H1 (cell line): ENCODE results near the gene RFK. TPM values are rescaled to one million over a fixed set of nuclear protein-coding genes. Genes with fewer than 3 reads are reported as not detected.

Source experiments
- CTCF ChIA-PET: fragments of 300-600 bp; sonication (Branson Sonifier 250); formaldehyde crosslinking; loops from one replicate; lab custom pipeline; 2021; ENCODE audit not compliant: partially characterized antibody; lab: Charles Lee
- POLR2A ChIA-PET: fragments of 300-600 bp; sonication (Branson Sonifier 250); formaldehyde crosslinking; loops from one replicate; lab custom pipeline; 2021; ENCODE audit warnings: inconsistent platforms; ENCODE audit not compliant: partially characterized antibody; lab: Charles Lee
- DNase-seq, 2 experiments: peaks; one replicate each; pipeline versions ENCODE4 v3.0.0 to v3.0.0-alpha.2; 2010 to 2022; ENCODE audit warnings: low spot score in 2 of 2, low read depth in 1 of 2, mixed read lengths in 1 of 2
- FAIRE-seq: peaks from 2 replicates; lab custom pipeline; 2011; peaks lifted over from hg19 to GRCh38; lab: Jason Lieb, UNC
- H2AFZ ChIP-seq: 2 replicates; pipeline ENCODE4 v1.8.1; 2012; ENCODE audit warnings: low read length, inconsistent platforms
- H2AK5ac ChIP-seq: 2 replicates; pipeline ENCODE4 v1.6.1; 2013; ENCODE audit warnings: low read depth, low read length
- H2BK120ac ChIP-seq: replicated peaks from 2 replicates; pipeline ENCODE3; 2013; ENCODE audit warnings: low read depth, low read length, inconsistent platforms
- H2BK12ac ChIP-seq: 2 replicates; pipeline ENCODE4 v1.6.1; 2013; ENCODE audit warnings: low read depth, low read length
- H2BK15ac ChIP-seq: 2 replicates; pipeline ENCODE4 v1.6.1; 2013; ENCODE audit warnings: low read length
- H2BK20ac ChIP-seq: 2 replicates; pipeline ENCODE4 v1.6.1; 2013; ENCODE audit warnings: low read length
- H2BK5ac ChIP-seq: 2 replicates; pipeline ENCODE4 v1.6.1; 2013; ENCODE audit warnings: low read depth, low read length
- H3K14ac ChIP-seq: 2 replicates; pipeline ENCODE4 v1.6.1; 2013; ENCODE audit warnings: inconsistent platforms; ENCODE audit not compliant: insufficient read length
- H3K18ac ChIP-seq: 2 replicates; pipeline ENCODE4 v1.6.1; 2013; ENCODE audit warnings: low read length; ENCODE audit errors: extremely low read depth
- H3K23ac ChIP-seq: 2 replicates; pipeline ENCODE4 v1.6.1; 2013; ENCODE audit warnings: inconsistent platforms; ENCODE audit not compliant: insufficient read length
- H3K23me2 ChIP-seq: 2 replicates; pipeline ENCODE4 v1.6.1; 2013; ENCODE audit warnings: low read depth, low read length
- H3K27ac ChIP-seq: 2 replicates; pipeline ENCODE4 v1.6.1; 2011; ENCODE audit warnings: low read depth, low read length, inconsistent platforms
- H3K27me3 ChIP-seq, 4 experiments: replicated peaks in 1 of 4; 1 replicate in 1 of 4; 2 replicates in 3 of 4; pipeline versions ENCODE4 v1.6.1 to v1.8.1; 2011 to 2013; ENCODE audit warnings: low read length in 3 of 4, mild to moderate bottlenecking in 3 of 4, inconsistent platforms in 2 of 4, mixed read lengths in 2 of 4, moderate library complexity in 1 of 4; ENCODE audit not compliant: control insufficient read depth in 3 of 4, insufficient read depth in 3 of 4; ENCODE audit errors: extremely low read depth in 1 of 4
- H3K36me3 ChIP-seq, 4 experiments: 2 replicates each; pipeline versions ENCODE4 v1.6.1 to v1.8.1; 2011 to 2013; ENCODE audit warnings: mild to moderate bottlenecking in 4 of 4, low read length in 3 of 4, moderate library complexity in 2 of 4, control low read depth in 1 of 4, inconsistent platforms in 1 of 4; ENCODE audit not compliant: insufficient read depth in 4 of 4, control insufficient read depth in 2 of 4
- H3K4ac ChIP-seq: replicated peaks from 2 replicates; pipeline ENCODE3; 2013; ENCODE audit warnings: low read length, low read depth, mixed read lengths, inconsistent platforms; ENCODE audit not compliant: insufficient read length
- H3K4me1 ChIP-seq, 4 experiments: replicated peaks in 1 of 4; 1 replicate in 1 of 4; 2 replicates in 3 of 4; pipeline versions ENCODE4 v1.6.1 to v1.8.1; 2011 to 2013; ENCODE audit warnings: low read length in 3 of 4, inconsistent platforms in 2 of 4, mixed read lengths in 1 of 4; ENCODE audit not compliant: insufficient read depth in 4 of 4, control insufficient read depth in 3 of 4
- H3K4me2 ChIP-seq, 2 experiments: 2 replicates each; pipeline versions ENCODE4 v1.6.1 to v1.8.1; 2011 to 2013; ENCODE audit warnings: low read depth in 2 of 2, low read length in 2 of 2, control low read depth in 1 of 2, inconsistent platforms in 1 of 2, mild to moderate bottlenecking in 1 of 2; ENCODE audit not compliant: insufficient read depth in 1 of 2
- H3K4me3 ChIP-seq, 4 experiments: fragments of 200-600, 300-600 bp in 1 of 4; sonication (generic), shearing (Covaris generic), sonication (Bioruptor Twin) in 1 of 4; 2 replicates each; pipeline versions ENCODE4 v1.5.1 to v1.8.1; 2011 to 2016; ENCODE audit warnings: low read length in 4 of 4, low read depth in 3 of 4, control low read depth in 2 of 4, inconsistent platforms in 2 of 4, mild to moderate bottlenecking in 2 of 4, mixed read lengths in 1 of 4, moderate library complexity in 1 of 4; ENCODE audit not compliant: insufficient read depth in 2 of 4; ENCODE audit errors: extremely low read depth in 1 of 4
- H3K56ac ChIP-seq: replicated peaks from 2 replicates; pipeline ENCODE3; 2013; ENCODE audit warnings: low read depth, mild to moderate bottlenecking, mixed read lengths, low read length, inconsistent platforms; ENCODE audit not compliant: insufficient read length
- H3K79me1 ChIP-seq: 2 replicates; pipeline ENCODE4 v1.6.1; 2013; ENCODE audit warnings: low read depth, low read length, control low read depth
- H3K79me2 ChIP-seq, 2 experiments: 2 replicates each; pipeline versions ENCODE4 v1.6.1 to v1.8.1; 2012 to 2013; ENCODE audit warnings: low read length in 2 of 2, mild to moderate bottlenecking in 2 of 2, inconsistent platforms in 1 of 2; ENCODE audit not compliant: insufficient read depth in 2 of 2, control insufficient read depth in 1 of 2
- H3K9ac ChIP-seq, 4 experiments: replicated peaks in 1 of 4; 1 replicate in 1 of 4; 2 replicates in 3 of 4; pipeline versions ENCODE4 v1.6.1 to v1.8.1; 2011 to 2013; ENCODE audit warnings: low read depth in 3 of 4, low read length in 3 of 4, control low read depth in 2 of 4, mild to moderate bottlenecking in 2 of 4, moderate library complexity in 2 of 4, inconsistent platforms in 1 of 4; ENCODE audit errors: extremely low read depth in 1 of 4
- H3K9me3 ChIP-seq, 2 experiments: 2 replicates each; pipeline versions ENCODE4 v1.6.1 to v1.8.1; 2012 to 2013; ENCODE audit warnings: mild to moderate bottlenecking in 2 of 2, moderate library complexity in 2 of 2, control low read depth in 1 of 2, inconsistent platforms in 1 of 2, low read depth in 1 of 2, low read length in 1 of 2, mixed read lengths in 1 of 2; ENCODE audit not compliant: insufficient read depth in 2 of 2
- H4K20me1 ChIP-seq, 2 experiments: replicated peaks in 1 of 2; 2 replicates each; pipeline versions ENCODE3 to v1.8.1; 2011 to 2013; ENCODE audit warnings: inconsistent platforms in 2 of 2, low read length in 2 of 2, mild to moderate bottlenecking in 1 of 2; ENCODE audit not compliant: insufficient read depth in 2 of 2, control insufficient read depth in 1 of 2
- H4K5ac ChIP-seq: 2 replicates; pipeline ENCODE4 v1.6.1; 2013; ENCODE audit warnings: low read length, low read depth, mixed read lengths, inconsistent platforms; ENCODE audit not compliant: insufficient read length
- H4K8ac ChIP-seq: 2 replicates; pipeline ENCODE4 v1.8.0; 2013; ENCODE audit warnings: mild to moderate bottlenecking, moderate library complexity, low read length, inconsistent platforms; ENCODE audit not compliant: insufficient read depth; ENCODE audit errors: extremely low read depth
- H4K91ac ChIP-seq: replicated peaks from 2 replicates; pipeline ENCODE3; 2013; ENCODE audit warnings: low read length, mixed read lengths, inconsistent platforms; ENCODE audit not compliant: insufficient read length
- BCL11A ChIP-seq, 2 experiments: IDR thresholded peaks; one replicate each; pipeline ENCODE4 v1.6.1; 2011; ENCODE audit warnings: low read depth in 2 of 2, low read length in 2 of 2, mild to moderate bottlenecking in 2 of 2
- EGR1 ChIP-seq: IDR thresholded peaks from 2 replicates; pipeline ENCODE4 v1.6.1; 2011; ENCODE audit warnings: low read depth, low read length, borderline replicate concordance
- JUN ChIP-seq: IDR thresholded peaks from 2 replicates; pipeline ENCODE4 v1.6.1; 2011; ENCODE audit warnings: low read depth, mild to moderate bottlenecking, improper control_type of control experiment, low read length
- NANOG ChIP-seq: IDR thresholded peaks from 2 replicates; pipeline ENCODE4 v1.6.1; 2011; ENCODE audit warnings: low read length, low read depth, mild to moderate bottlenecking, inconsistent platforms; ENCODE audit not compliant: insufficient read depth, poor library complexity, severe bottlenecking
- POU5F1 ChIP-seq: IDR thresholded peaks from 2 replicates; pipeline ENCODE4 v1.6.1; 2011; ENCODE audit warnings: low read depth, mild to moderate bottlenecking, low read length, moderate library complexity
- RXRA ChIP-seq: IDR thresholded peaks from 2 replicates; pipeline ENCODE4 v1.6.1; 2011; ENCODE audit warnings: low read depth, mild to moderate bottlenecking, low read length, moderate library complexity; ENCODE audit not compliant: insufficient read depth
- SIN3A ChIP-seq, 2 experiments: IDR thresholded peaks in 1 of 2; conservative IDR thresholded peaks in 1 of 2; 2 replicates each; pipeline ENCODE4 v1.6.1; 2011 to 2012; ENCODE audit warnings: low read length in 2 of 2, improper control_type of control experiment in 1 of 2, low read depth in 1 of 2, mild to moderate bottlenecking in 1 of 2
- YY1 ChIP-seq: IDR thresholded peaks from 2 replicates; pipeline ENCODE4 v1.6.1; 2011; ENCODE audit warnings: low read depth, mild to moderate bottlenecking, low read length
- ZNF274 ChIP-seq: IDR thresholded peaks from 2 replicates; pipeline ENCODE4 v1.7.0; 2012; ENCODE audit warnings: low read length, borderline replicate concordance; ENCODE audit errors: extremely low read depth
- WGBS, 2 experiments: shearing (Covaris generic) in 1 of 2; methylation state at CpG; one replicate each; pipeline versions ENCODE4 v1.1.6 to v1.1.7; 2013 to 2015; ENCODE audit warnings: low lambda C conversion rate in 2 of 2, mixed read lengths in 2 of 2, inconsistent platforms in 1 of 2, low coverage in 1 of 2, missing lambda C conversion rate in 1 of 2; ENCODE audit not compliant: insufficient replicate concordance in 2 of 2, insufficient coverage in 1 of 2, insufficient read length in 1 of 2; ENCODE audit errors: extremely low coverage in 1 of 2, missing lambda C conversion rate in 1 of 2; 5-methylcytosine and 5-hydroxymethylcytosine counted together
- polyA plus RNA-seq, 7 experiments: library from polyadenylated mRNA; depleted of rRNA in 3 of 7; stranded (reverse) in 5 of 7; unstranded in 2 of 7; fragments of >200 nt in 5 of 7; fragments of 200-250 nt in 2 of 7; gene quantifications; 1 replicate in 5 of 7; 2 replicates in 1 of 7; 4 replicates in 1 of 7; pipeline versions ENCODE4 v1.2.1 to v1.2.3, GENCODE V29; 2011 to 2013; ENCODE audit warnings: missing spikeins in 2 of 7, mixed read lengths in 2 of 7
- total RNA-seq: library from RNA; stranded (reverse); fragmentation: NEBNext Ultra II Directional; extraction: Animal tissue kit (Norgen Biotek cat#: 25700); gene quantifications from 2 replicates; pipeline ENCODE4 v1.2.1, GENCODE V29; 2021

RFK gene
- total and polyA plus RNA-seq, 2 of the 8 experiments (the other 6 are each of a cell fraction or from before 2014, with no cell fraction given), result 4.3 to 10.6 TPM

GRCh38 chr9:76405340-76405739, 11.1 kb upstream of the RFK start:
- Histone ChIP-seq H3K27ac (no peak overlapping the region), H2AFZ (no peak overlapping the region), H4K91ac (no peak overlapping the region), H3K4me1 (peaks cover 0 to 3% (median 0%) of the 10 kb centered on the region in 4 experiments; a peak in 2 of 7 replicates), H3K79me2 (no peaks in the 10 kb centered on the region), H3K4me3 (no peak overlapping the region), H3K36me3 (no peaks in the 10 kb centered on the region; a peak in 2 of 8 replicates), H3K14ac (no peak overlapping the region), H3K23me2 (no peaks in the 10 kb centered on the region), H3K4ac (no peak overlapping the region), H4K20me1 (no peaks in the 10 kb centered on the region), H3K4me2 (no peak overlapping the region), H3K9ac (no peak overlapping the region), H2BK5ac (no peak overlapping the region), H2BK20ac (no peak overlapping the region), H3K18ac (no peak overlapping the region), H2BK120ac (no peak overlapping the region), H2BK15ac (no peak overlapping the region), H3K56ac (no peak overlapping the region), H4K8ac (no peak overlapping the region), H3K27me3 (no peaks in the 10 kb centered on the region), H2AK5ac (no peak overlapping the region), H3K79me1 (no peaks in the 10 kb centered on the region), H4K5ac (no peak overlapping the region), H3K9me3 (no peaks in the 10 kb centered on the region), H3K23ac (no peak overlapping the region), H2BK12ac (no peak overlapping the region)
- no peak for TF ChIP-seq POU5F1
- no peak for TF ChIP-seq SIN3A (conservative IDR thresholded peaks at IDR 0.05 in 1 of 2, IDR thresholded peaks at IDR 0.05 in 1 of 2; ENCODE audit: low read depth in 1 of 2, low read length in 2 of 2)
- no peak for TF ChIP-seq EGR1
- TF ChIP-seq YY1, result no peak
- TF ChIP-seq JUN, result no peak
- no peak for TF ChIP-seq BCL11A (IDR thresholded peaks at IDR 0.05; ENCODE audit: low read depth in 2 of 2, low read length in 2 of 2)
- no peak for TF ChIP-seq RXRA
- no peak for TF ChIP-seq NANOG
- no peak for TF ChIP-seq ZNF274
- FAIRE-seq (no peak), DNase-seq (no peak)
- ChIA-PET CTCF (interaction anchor here (0.9 to 1.5 kb wide), 3 partner anchors 9 to 300 kb away, joined by 3 to 6 read pairs (median 6); no protein-coding TSS in a partner anchor), POLR2A (interaction anchor here (0.7 kb wide), 1 partner anchor 312 kb away, joined by 4 read pairs; no protein-coding TSS in a partner anchor)
- WGBS, 2 experiments, result 90% methylated on average over 3 of the region's 3 CpGs; no CpG with 5 or more reads in 1 of the 2 experiments
